OCI-LY3 (cell line): ENCODE data around the gene KBTBD13.

Experiments
- CTCF ChIP-seq: fragments of 200-600, 300-600 bp; sonication (generic); IDR thresholded peaks from 2 replicates; pipeline ENCODE4 v1.5.1; 2014; ENCODE audit warnings: antibody characterized with exemption, low read length, low read depth
- EZH2phosphoT487 ChIP-seq: fragments of 200-600 bp; shearing (Covaris generic); IDR thresholded peaks from 2 replicates; pipeline ENCODE4 v1.6.1; 2018; ENCODE audit warnings: antibody characterized with exemption, mixed run types, low read depth

DNA sequence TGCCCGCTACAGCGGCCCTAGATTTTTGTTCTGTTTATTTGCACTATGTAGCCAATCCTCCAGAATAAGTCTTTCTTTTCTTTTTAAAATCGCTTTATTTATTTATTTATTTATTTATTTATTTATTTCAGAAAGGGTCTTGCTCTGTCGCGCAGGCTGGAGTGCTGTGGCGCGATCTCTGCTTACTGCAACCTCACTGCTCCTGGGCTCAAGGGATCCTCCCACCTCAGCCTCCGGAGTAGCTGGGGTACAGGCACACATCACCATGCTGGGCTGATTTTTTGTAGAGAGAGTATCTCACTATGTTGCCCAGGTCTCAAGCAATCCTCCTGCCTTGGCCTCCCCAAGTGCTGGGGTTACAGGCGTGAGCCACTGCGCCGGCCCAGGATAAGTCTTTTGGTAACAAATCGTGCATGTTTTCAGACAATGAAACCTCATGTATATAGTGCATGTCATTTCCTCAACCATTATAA, 46.8 kb upstream of the KBTBD13 start:
- TF ChIP-seq CTCF = no peak
- TF ChIP-seq EZH2phosphoT487 = no peak
